AG09309 (cell line): ENCODE results near the gene PTPRT.

ENCODE experiments used
- DNase-seq: peaks from one replicate; pipeline ENCODE4 v3.0.0-alpha.2; 2010; ENCODE audit warnings: low read depth
- H3K4me3 ChIP-seq: 2 replicates; pipeline ENCODE4 v1.5.1; 2011; ENCODE audit warnings: mild to moderate bottlenecking, low read depth, low read length, moderate library complexity; ENCODE audit not compliant: control insufficient read depth
- CTCF ChIP-seq: IDR thresholded peaks from 2 replicates; pipeline ENCODE4 v1.5.1; 2011; ENCODE audit warnings: mild to moderate bottlenecking, low read depth, low read length, inconsistent platforms; ENCODE audit not compliant: insufficient read depth, control insufficient read depth; ENCODE audit errors: missing control alignments

PTPRT gene

DNA sequence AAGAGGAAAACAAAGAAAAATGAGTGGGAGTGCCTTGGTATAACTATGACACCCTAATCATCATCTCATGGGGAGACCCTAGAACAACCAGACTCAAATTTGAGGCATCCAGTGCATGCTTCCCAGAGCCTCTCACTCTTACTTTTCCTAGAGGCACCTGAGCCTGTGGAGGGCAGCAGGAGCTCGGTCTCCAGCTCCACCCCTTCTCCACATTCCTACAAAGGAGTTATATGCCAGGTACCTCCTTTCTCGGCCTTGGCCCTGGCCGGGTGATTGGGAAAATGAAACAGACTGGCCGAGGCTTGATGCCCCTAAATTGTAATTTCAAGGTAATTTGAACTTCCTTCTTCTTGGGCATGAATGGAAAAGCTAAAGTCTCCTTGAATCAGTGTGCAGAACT, 810.3 kb downstream of the PTPRT start:
- no peak for DNase-seq
- no peak for TF ChIP-seq CTCF
- no peak overlapping the region for H3K4me3 ChIP-seq

DNA sequence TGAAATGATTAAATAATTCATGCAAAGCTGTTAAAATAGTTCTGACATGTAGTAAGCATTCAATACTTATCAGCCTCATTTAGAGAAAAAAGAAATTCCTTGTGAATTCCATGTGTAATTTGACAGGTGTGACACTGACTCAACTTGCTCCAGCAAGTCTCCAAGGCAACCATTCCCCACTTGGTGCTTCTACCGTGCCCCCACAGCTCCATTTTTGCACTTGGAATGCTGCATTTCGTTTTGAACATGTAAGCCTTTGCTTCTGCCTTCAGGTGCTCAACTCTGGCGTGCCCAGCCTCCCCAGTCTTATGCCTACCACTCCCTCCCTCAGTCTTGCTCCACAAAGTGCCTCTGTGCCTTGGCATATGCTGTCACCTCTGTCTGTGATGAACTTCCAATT, 810.9 kb downstream of the PTPRT start:
- no peak overlapping the region for H3K4me3 ChIP-seq
- DNase-seq: no peak
- TF ChIP-seq CTCF: no peak

DNA sequence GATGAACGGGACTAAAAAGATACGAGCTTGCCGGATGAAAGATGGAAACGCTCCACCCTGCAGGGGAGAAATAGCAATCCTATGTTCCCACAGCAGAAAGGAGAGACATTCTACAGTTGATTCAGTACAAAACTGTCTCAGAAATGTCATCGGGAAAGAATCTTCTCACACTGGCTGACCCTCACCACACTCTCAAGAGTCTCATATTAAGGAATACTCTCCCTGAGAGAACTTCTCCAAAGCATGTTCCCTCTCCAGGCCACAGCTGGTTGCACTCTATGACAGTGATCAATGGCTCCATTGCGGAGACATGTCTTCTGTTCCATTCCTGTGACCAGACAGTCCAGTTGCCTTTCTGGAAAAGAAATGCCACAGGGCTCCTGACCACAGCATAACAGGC, 813.6 kb downstream of the PTPRT start:
- no peak for TF ChIP-seq CTCF
- no peak for DNase-seq
- H3K4me3 ChIP-seq: no peak overlapping the region

DNA sequence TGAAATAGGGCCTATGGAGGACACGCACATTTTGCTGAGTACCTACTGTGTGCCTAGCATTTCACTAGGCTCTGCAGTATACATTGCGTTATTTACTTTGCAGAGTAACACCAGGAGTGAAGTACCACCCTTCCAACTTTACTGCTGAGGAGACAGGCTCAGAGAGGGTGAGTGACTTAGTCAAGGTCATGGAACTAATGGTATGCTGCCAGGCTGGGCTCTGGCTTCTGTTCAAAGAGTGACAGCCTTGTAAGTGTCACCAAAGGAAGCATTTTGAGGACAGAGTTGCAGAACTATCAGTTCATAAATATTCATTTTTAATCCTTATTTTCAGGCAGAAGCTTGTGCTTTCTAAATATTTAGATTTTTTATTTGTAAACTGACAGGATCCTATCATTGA, 816.7 kb downstream of the PTPRT start:
- DNase-seq: no peak
- no peak overlapping the region for H3K4me3 ChIP-seq
- TF ChIP-seq CTCF: no peak

- DNase-seq: no peak
- H3K4me3 ChIP-seq: no peak overlapping the region
- TF ChIP-seq CTCF: no peak
Measured at GRCh38 chr20:42370075-42370474, 819.6 kb downstream of the PTPRT start.

DNA sequence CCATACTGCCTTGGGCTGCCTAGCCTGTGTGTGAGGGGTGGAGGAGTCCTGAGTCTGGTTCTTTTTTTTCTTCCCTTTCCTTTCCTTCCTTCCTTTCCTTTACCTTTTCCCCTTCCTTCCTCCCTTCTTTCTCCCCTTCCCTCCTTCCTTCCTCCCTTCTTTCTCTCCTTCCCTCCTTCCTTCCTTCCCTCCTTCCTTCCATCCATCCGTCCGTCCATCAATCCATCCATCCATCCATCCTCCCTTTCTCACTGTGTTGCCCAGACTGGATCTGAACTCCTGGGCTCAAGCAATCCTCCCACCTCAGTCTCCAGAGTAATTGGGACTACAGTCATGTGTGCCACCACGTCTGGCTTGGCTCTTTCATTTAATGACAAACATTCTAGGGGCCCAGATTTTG, 820.8 kb downstream of the PTPRT start:
- no peak for DNase-seq
- H3K4me3 ChIP-seq: no peak overlapping the region
- TF ChIP-seq CTCF: no peak

GRCh38 chr20:42366626-42367025, 823.1 kb downstream of the PTPRT start:
- DNase-seq: no peak
- H3K4me3 ChIP-seq: no peak overlapping the region
- no peak for TF ChIP-seq CTCF
